C4-2B (cell line): ENCODE data around the gene KLF11.
A peak's percentile ranks its signal among the peaks of the same experiment; 100 is the strongest.
"Not testable (repeated sequence)": the region's sequence is repeated elsewhere in the genome, so short reads cannot be mapped to it uniquely, and the experiment has no call there.

Source experiments
- H3K27ac ChIP-seq: fragments of 450-650 bp; 2 replicates; pipeline ENCODE4 v1.5.1; 2017
- CTCF ChIP-seq: fragments of 450-650 bp; conservative IDR thresholded peaks from 2 replicates; pipeline ENCODE4 v1.5.1; 2017; ENCODE audit warnings: mild to moderate bottlenecking
- ZFX ChIP-seq: fragments of 450-650 bp; IDR thresholded peaks from 2 replicates; pipeline ENCODE4 v1.6.1; 2017

The KLF11 gene

DNA sequence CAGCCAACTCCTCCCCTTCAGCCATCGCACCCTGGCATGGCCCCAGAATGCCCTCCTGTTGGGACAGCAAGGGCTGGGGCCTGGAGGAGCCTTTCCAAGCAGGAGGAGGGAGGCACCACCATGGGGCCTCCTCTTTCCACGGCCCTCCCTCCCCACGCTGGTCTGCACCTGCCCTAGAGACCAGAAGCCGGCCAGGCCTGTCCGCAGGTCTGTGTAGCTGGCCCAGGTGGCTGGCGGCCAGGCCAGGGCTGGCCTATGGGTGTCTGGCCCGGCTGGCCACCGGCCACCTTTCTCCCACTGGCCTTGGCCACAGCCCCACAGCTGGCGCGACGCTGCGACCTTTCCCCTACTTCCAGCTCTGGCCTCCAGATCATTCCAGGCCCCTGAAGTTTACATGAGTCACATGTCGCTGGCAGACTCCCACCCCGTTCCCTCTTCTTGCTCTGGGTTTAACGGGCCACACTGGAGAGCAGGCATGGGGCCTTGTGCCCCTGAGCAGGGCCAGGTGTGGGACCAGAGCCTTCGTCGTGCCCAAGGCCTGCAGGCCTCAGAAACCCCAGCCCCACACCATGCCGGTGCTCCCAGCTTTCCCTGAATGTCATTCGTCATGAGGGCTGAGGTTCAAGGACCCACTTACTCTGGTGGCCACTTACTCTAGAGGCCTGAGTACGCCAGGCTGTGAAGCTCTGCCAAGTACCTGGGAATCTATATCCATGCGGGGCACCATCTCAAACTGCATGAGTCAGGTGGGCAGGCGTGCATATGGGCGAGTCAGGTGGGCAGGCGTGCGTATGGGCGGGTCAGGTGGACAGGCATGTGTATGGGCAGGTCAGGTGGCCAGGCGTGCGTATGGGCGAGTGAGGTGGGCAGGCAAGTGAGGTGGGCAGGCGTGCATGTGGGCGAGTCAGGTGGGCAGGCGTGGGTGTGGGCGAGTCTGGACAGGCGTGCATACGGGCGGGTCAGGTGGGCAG lies 33.3 kb upstream of the KLF11 start:
- peak; percentile 43; the same call in 1 of the 2 replicates for TF ChIP-seq ZFX
- no peak for TF ChIP-seq CTCF
- peak overlapping the region; percentile 41 for H3K27ac ChIP-seq

DNA sequence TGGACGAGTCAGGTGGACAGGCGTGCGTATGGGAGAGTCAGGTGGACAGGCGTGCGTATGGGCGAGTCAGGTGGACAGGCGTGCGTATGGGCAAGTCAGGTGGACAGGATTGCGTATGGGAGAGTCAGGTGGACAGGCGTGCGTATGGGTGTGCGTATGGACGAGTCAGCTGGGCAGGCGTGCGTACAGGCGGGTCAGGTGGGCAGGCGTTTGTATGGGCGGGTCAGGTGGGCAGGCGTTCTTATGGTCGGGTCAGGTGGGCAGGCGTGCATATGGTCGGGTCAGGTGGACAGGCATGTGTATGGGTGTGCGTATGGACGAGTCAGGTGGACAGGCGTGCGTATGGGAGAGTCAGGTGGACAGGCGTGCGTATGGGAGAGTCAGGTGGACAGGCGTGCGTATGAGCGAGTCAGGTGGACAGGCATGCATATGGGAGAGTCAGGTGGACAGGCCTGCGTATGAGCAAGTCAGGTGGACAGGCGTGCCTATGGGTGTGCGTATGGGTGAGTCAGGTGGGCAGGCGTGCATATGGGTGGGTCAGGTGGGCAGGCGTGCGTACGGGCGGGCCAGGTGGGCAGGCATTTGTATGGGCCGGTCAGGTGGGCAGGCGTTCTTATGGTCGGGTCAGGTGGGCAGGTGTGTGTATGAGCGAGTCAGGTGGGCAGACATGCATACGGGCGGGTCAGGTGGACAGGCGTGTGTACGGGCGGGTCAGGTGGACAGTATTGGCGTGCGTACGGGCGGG lies 32.3 kb upstream of the KLF11 start:
- not testable (repeated sequence) for H3K27ac ChIP-seq

DNA sequence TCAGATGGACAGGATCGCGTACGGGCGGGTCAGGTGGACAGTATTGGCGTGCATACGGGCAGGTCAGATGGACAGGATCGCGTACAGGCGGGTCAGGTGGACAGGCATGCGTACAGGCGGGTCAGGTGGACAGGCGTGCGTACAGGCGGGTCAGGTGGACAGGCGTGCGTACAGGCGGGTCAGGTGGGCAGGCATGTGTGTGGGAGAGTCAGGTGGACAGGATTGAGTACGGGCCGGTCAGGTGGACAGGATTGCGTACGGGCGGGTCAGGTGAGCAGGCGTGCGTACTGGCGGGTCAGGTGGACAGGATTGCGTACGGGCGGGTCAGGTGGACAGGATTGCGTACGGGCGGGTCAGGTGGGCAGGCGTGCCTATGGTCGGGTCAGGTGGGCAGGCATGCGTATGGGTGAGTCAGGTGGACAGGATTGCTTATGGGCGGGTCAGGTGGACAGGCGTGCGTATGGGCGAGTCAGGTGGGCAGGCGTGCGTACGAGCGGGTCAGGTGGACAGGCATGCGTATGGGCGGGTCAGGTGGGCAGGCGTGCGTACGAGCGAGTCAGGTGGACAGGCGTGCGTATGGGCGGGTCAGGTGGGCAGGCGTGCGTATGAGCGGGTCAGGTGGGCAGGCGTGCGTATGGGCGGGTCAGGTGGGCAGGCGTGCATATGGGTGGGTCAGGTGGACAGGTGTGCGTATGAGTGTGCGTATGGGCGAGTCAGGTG lies 31.6 kb upstream of the KLF11 start:
- H3K27ac ChIP-seq = not testable (repeated sequence)

- H3K27ac ChIP-seq = not testable (repeated sequence)
These were observed 30.9 kb upstream of the KLF11 start for GRCh38 chr2:10012366-10012962.

GRCh38 chr2:10012963-10013461 lies 30.3 kb upstream of the KLF11 start:
- no peak for TF ChIP-seq ZFX
- TF ChIP-seq CTCF = no peak
- no peak overlapping the region for H3K27ac ChIP-seq

- H3K27ac ChIP-seq = not testable (repeated sequence)
These were observed 29.5 kb upstream of the KLF11 start for GRCh38 chr2:10013651-10014417.

DNA sequence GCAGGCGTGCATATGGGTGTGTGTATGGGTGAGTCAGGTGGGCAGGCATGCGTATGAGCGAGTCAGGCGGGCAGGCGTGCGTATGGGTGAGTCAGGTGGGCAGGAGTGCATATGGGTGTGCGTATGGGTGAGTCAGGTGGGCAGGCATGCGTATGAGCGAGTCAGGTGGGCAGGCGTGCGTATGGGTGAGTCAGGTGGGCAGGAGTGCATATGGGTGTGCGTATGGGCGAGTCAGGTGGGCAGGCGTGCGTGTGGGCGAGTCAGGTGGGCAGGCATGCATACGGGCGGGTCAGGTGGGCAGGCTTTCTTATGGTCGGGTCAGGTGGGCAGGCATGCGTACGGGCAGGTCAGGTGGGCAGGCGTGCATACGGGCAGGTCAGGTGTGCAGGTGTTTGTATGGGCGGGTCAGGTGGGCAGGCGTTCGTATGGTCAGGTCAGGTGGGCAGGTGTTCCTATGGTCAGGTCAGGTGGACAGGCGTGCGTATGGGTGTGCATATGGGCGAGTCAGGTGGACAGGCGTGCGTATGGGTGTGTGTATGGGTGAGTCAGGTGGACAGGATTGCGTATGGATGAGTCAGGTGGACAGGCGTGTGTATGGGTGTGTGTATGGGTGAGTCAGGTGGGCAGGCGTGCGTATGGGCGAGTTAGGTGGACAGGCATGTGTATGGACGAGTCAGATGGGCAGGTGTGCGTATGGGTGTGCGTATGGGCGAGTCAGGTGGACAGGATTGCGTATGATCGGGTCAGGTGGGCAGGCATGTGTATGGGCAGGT lies 28.7 kb upstream of the KLF11 start:
- no peak overlapping the region for H3K27ac ChIP-seq
- TF ChIP-seq CTCF = no peak
- TF ChIP-seq ZFX = no peak

- not testable (repeated sequence) for H3K27ac ChIP-seq
These were observed 27.9 kb upstream of the KLF11 start for GRCh38 chr2:10015376-10015989.
